COLO829 (cell line): ENCODE results near the gene LEMD3.
"Not testable (repeated sequence)": the region's sequence is repeated elsewhere in the genome, so short reads cannot be mapped to it uniquely, and the experiment has no call there.

Source experiments
- DNase-seq: peaks from one replicate; pipeline ENCODE4 v3.0.0; 2012; ENCODE audit warnings: low spot score

Gene LEMD3

GRCh38 chr12:65279369-65280112 is 110.2 kb downstream of the LEMD3 start:
- DNase-seq, result no peak

- DNase-seq, result no peak
Measured at GRCh38 chr12:65280306-65280705, 110.9 kb downstream of the LEMD3 start.

- no peak for DNase-seq
Measured at GRCh38 chr12:65282840-65283239, 113.5 kb downstream of the LEMD3 start.

- DNase-seq, result not testable (repeated sequence)
Measured at GRCh38 chr12:65285532-65285931, 116.1 kb downstream of the LEMD3 start.

- no peak for DNase-seq
Measured at GRCh38 chr12:65287426-65287825, 118.0 kb downstream of the LEMD3 start.

- no peak for DNase-seq
Measured at GRCh38 chr12:65292241-65292640, 122.9 kb downstream of the LEMD3 start.

GRCh38 chr12:65293735-65294134 is 124.4 kb downstream of the LEMD3 start:
- no peak for DNase-seq

- no peak for DNase-seq
Measured at GRCh38 chr12:65294641-65295262, 125.4 kb downstream of the LEMD3 start.

GRCh38 chr12:65296508-65297265 is 127.3 kb downstream of the LEMD3 start:
- no peak for DNase-seq
